Keratinocyte (primary cell): ENCODE data around the gene ANO10. TPM values are rescaled to one million over a fixed set of nuclear protein-coding genes. Genes with fewer than 3 reads are reported as not detected.
"Not testable (repeated sequence)": the region's sequence is repeated elsewhere in the genome, so short reads cannot be mapped to it uniquely, and the experiment has no call there.

Experiments
- DNase-seq: peaks from one replicate; pipeline ENCODE4 v3.0.0-alpha.2; 2011; ENCODE audit warnings: low read depth, missing footprints, low spot score
- FAIRE-seq: peaks from 2 replicates; lab custom pipeline; 2011; peaks lifted over from hg19 to GRCh38; lab: Jason Lieb, UNC
- H2AFZ ChIP-seq: 2 replicates; pipeline ENCODE4 v1.6.0; 2012; ENCODE audit warnings: low read length, control low read depth, inconsistent platforms; ENCODE audit not compliant: control insufficient read depth
- H3K27ac ChIP-seq: 2 replicates; pipeline ENCODE4 v1.5.1; 2011; ENCODE audit warnings: low read length; ENCODE audit not compliant: control insufficient read depth, insufficient read depth
- H3K27me3 ChIP-seq: 3 replicates; pipeline ENCODE4 v1.6.0; 2011; ENCODE audit warnings: low read length; ENCODE audit not compliant: control insufficient read depth, insufficient read depth; ENCODE audit errors: extremely low read depth
- H3K36me3 ChIP-seq, 2 experiments: 2 replicates in 1 of 2; 3 replicates in 1 of 2; pipeline ENCODE4 v1.5.1; 2011; ENCODE audit warnings: low read length in 2 of 2, mild to moderate bottlenecking in 1 of 2; ENCODE audit not compliant: control insufficient read depth in 2 of 2, insufficient read depth in 2 of 2; ENCODE audit errors: extremely low read depth in 1 of 2
- H3K4me1 ChIP-seq: 3 replicates; pipeline ENCODE4 v1.5.1; 2011; ENCODE audit warnings: low read length; ENCODE audit not compliant: control insufficient read depth, insufficient read depth; ENCODE audit errors: extremely low read depth
- H3K4me2 ChIP-seq: 3 replicates; pipeline ENCODE4 v1.6.0; 2011; ENCODE audit warnings: low read depth, low read length; ENCODE audit not compliant: control insufficient read depth, insufficient read depth; ENCODE audit errors: extremely low read depth
- H3K4me3 ChIP-seq, 3 experiments: fragments of 200-600 bp in 1 of 3; sonication (generic) in 1 of 3; 2 replicates in 2 of 3; 3 replicates in 1 of 3; pipeline ENCODE4 v1.5.1; 2011 to 2016; ENCODE audit warnings: low read length in 3 of 3, mild to moderate bottlenecking in 3 of 3, control low read depth in 2 of 3, inconsistent platforms in 1 of 3, low read depth in 1 of 3, mixed read lengths in 1 of 3, mixed run types in 1 of 3, moderate library complexity in 1 of 3; ENCODE audit not compliant: control insufficient read depth in 2 of 3, insufficient read depth in 2 of 3; ENCODE audit errors: extremely low read depth in 1 of 3
- H3K79me2 ChIP-seq: 2 replicates; pipeline ENCODE4 v1.6.0; 2012; ENCODE audit warnings: low read length; ENCODE audit not compliant: control insufficient read depth, insufficient read depth
- H3K9ac ChIP-seq: 3 replicates; pipeline ENCODE4 v1.6.0; 2011; ENCODE audit warnings: low read length; ENCODE audit not compliant: control insufficient read depth, insufficient read depth; ENCODE audit errors: extremely low read depth
- H3K9me1 ChIP-seq: 3 replicates; pipeline ENCODE4 v1.6.0; 2011; ENCODE audit warnings: low read length; ENCODE audit not compliant: control insufficient read depth, insufficient read depth; ENCODE audit errors: extremely low read depth
- H3K9me3 ChIP-seq: 2 replicates; pipeline ENCODE4 v1.5.1; 2012; ENCODE audit warnings: low read depth, low read length; ENCODE audit not compliant: control insufficient read depth
- H4K20me1 ChIP-seq: 3 replicates; pipeline ENCODE4 v1.6.0; 2011; ENCODE audit warnings: low read length; ENCODE audit not compliant: control insufficient read depth, insufficient read depth; ENCODE audit errors: extremely low read depth
- EZH2 ChIP-seq: IDR thresholded peaks from one replicate; pipeline ENCODE4 v1.6.1; 2012; ENCODE audit warnings: inconsistent platforms, mild to moderate bottlenecking, low read length, moderate library complexity
- dilution Hi-C: fragments of 300-500 bp; cut with MboI; formaldehyde crosslinking; loops from one replicate; pipeline ENCODE4 v1.7.0; 2020; ENCODE audit warnings: low sequenced_read_pairs; ENCODE audit not compliant: extremely low pct_ligation_motif_present
- polyA plus RNA-seq, 5 experiments: library from polyadenylated mRNA; depleted of rRNA in 3 of 5; stranded (reverse) in 3 of 5; stranded (forward) in 1 of 5; unstranded in 1 of 5; fragments of >200 nt; gene quantifications; 1 replicate in 1 of 5; 2 replicates in 3 of 5; 3 replicates in 1 of 5; pipeline versions ENCODE4 v1.2.1 to v1.2.3, GENCODE V29; 2011 to 2012; ENCODE audit warnings: missing spikeins in 2 of 5, low read depth in 1 of 5, low replicate concordance in 1 of 5
- TF ChIP-seq, protein P1 (sequence below), 3 experiments: IDR thresholded peaks in 1 of 3; conservative IDR thresholded peaks in 1 of 3; optimal IDR thresholded peaks in 1 of 3; 2 replicates in 2 of 3; 3 replicates in 1 of 3; pipeline versions ENCODE3 to v1.5.1; 2011; ENCODE audit warnings: low read length in 3 of 3, mild to moderate bottlenecking in 3 of 3, moderate library complexity in 2 of 3, control low read depth in 1 of 3, inconsistent platforms in 1 of 3; ENCODE audit not compliant: insufficient read depth in 2 of 3; ENCODE audit errors: extremely low read depth in 1 of 3

The ANO10 gene
- polyA plus RNA-seq, 1 donor (not counting 4 experiments of a cell fraction or from before 2014, with no cell fraction given): 48.8 TPM

- DNase-seq: no peak
- H4K20me1 ChIP-seq: no peaks in the 10 kb centered on the region
- no peaks in the 10 kb centered on the region for H3K4me1 ChIP-seq
- no peak overlapping the region for H2AFZ ChIP-seq
- peaks cover 0 to 8% of the 10 kb centered on the region in 2 experiments for H3K36me3 ChIP-seq
- H3K4me2 ChIP-seq: no peak overlapping the region
- no peak overlapping the region for H3K27ac ChIP-seq
- no peaks in the 10 kb centered on the region for H3K27me3 ChIP-seq
- dilution Hi-C loops: no loop called here
- H3K79me2 ChIP-seq: no peaks in the 10 kb centered on the region
- H3K9ac ChIP-seq: no peak overlapping the region
- TF ChIP-seq EZH2: no peak
- TF ChIP-seq, protein P1, sequence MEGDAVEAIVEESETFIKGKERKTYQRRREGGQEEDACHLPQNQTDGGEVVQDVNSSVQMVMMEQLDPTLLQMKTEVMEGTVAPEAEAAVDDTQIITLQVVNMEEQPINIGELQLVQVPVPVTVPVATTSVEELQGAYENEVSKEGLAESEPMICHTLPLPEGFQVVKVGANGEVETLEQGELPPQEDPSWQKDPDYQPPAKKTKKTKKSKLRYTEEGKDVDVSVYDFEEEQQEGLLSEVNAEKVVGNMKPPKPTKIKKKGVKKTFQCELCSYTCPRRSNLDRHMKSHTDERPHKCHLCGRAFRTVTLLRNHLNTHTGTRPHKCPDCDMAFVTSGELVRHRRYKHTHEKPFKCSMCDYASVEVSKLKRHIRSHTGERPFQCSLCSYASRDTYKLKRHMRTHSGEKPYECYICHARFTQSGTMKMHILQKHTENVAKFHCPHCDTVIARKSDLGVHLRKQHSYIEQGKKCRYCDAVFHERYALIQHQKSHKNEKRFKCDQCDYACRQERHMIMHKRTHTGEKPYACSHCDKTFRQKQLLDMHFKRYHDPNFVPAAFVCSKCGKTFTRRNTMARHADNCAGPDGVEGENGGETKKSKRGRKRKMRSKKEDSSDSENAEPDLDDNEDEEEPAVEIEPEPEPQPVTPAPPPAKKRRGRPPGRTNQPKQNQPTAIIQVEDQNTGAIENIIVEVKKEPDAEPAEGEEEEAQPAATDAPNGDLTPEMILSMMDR (optimal IDR thresholded peaks at IDR 0.05 in 1 of 3, IDR thresholded peaks at IDR 0.05 in 1 of 3, conservative IDR thresholded peaks at IDR 0.05 in 1 of 3; ENCODE audit: extremely low read depth in 1 of 3, insufficient read depth in 2 of 3, low read length in 3 of 3): no peak
- no peak for FAIRE-seq
- H3K9me3 ChIP-seq: no peaks in the 10 kb centered on the region
- H3K4me3 ChIP-seq: no peak overlapping the region
- H3K9me1 ChIP-seq: no peaks in the 10 kb centered on the region
Measured at GRCh38 chr3:43606284-43606683, 15.5 kb downstream of the ANO10 start.

GRCh38 chr3:43599959-43600358 is 21.9 kb downstream of the ANO10 start:
- DNase-seq, H3K4me2 ChIP-seq, H3K9me3 ChIP-seq, H2AFZ ChIP-seq, dilution Hi-C loops, H3K79me2 ChIP-seq, H3K9me1 ChIP-seq, H4K20me1 ChIP-seq, H3K36me3 ChIP-seq, H3K4me3 ChIP-seq, FAIRE-seq, H3K27me3 ChIP-seq, H3K27ac ChIP-seq, H3K4me1 ChIP-seq, H3K9ac ChIP-seq: not testable (repeated sequence)

DNA sequence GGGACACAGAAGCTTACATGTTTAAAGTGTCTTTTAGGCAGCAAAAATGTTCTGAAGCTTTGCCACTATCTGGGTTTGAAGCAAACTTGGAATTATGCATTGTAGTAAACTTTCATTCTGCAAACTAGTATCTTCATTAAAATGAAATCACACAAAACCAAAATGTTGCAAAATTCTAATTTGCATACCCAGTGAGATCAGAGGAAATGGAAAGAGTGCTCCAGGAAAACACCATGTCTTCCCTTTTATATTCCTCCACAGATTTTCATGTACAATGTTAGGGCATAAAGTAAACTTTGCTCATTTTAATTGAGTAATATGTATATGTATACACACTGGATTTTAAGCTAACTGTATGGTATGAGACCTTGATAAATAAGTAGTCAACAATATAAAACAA is 23.9 kb downstream of the ANO10 start:
- no peak for TF ChIP-seq EZH2
- TF ChIP-seq, protein P1 (optimal IDR thresholded peaks at IDR 0.05 in 1 of 3, IDR thresholded peaks at IDR 0.05 in 1 of 3, conservative IDR thresholded peaks at IDR 0.05 in 1 of 3; ENCODE audit: extremely low read depth in 1 of 3, insufficient read depth in 2 of 3, low read length in 3 of 3): no peak
- Histone ChIP-seq H3K79me2 (no peaks in the 10 kb centered on the region), H3K9ac (no peak overlapping the region), H3K27me3 (no peaks in the 10 kb centered on the region), H4K20me1 (no peaks in the 10 kb centered on the region), H3K27ac (no peak overlapping the region), H3K4me1 (no peaks in the 10 kb centered on the region), H3K4me3 (no peak overlapping the region), H2AFZ (no peak overlapping the region), H3K36me3 (peaks cover 2% of the 10 kb centered on the region in 2 experiments), H3K9me3 (no peaks in the 10 kb centered on the region), H3K9me1 (no peaks in the 10 kb centered on the region), H3K4me2 (no peak overlapping the region)
- no peak for FAIRE-seq
- dilution Hi-C loops: no loop called here
- DNase-seq: no peak

- dilution Hi-C loops, FAIRE-seq: not testable (repeated sequence)
Measured at GRCh38 chr3:43596178-43596577, 25.6 kb downstream of the ANO10 start.

More at GRCh38 chr3:43596178-43596577, 25.6 kb downstream of the ANO10 start:
- H3K79me2 ChIP-seq, H3K27me3 ChIP-seq, H3K36me3 ChIP-seq, H4K20me1 ChIP-seq, H3K9me3 ChIP-seq, H3K9me1 ChIP-seq, H3K27ac ChIP-seq, H3K9ac ChIP-seq, H2AFZ ChIP-seq, H3K4me1 ChIP-seq, H3K4me2 ChIP-seq, DNase-seq, H3K4me3 ChIP-seq: not testable (repeated sequence)
